Activated T-cell treated with anti-CD3 and anti-CD28 coated beads for 4 hours (primary cell): ENCODE measurements around the gene ATP13A1.
"Not testable (repeated sequence)": the region's sequence is repeated elsewhere in the genome, so short reads cannot be mapped to it uniquely, and the experiment has no call there.

ENCODE experiments used
- DNase-seq: peaks from one replicate; pipeline ENCODE4 v3.0.0-alpha.2; 2020

ATP13A1 gene

GRCh38 chr19:19663256-19664120 lies at the start of gene ATP13A1:
TSS of gene ATP13A1 (minus strand) at chr19:19663676. CDS start at chr19:19663666, 10 bp downstream.
- peak; percentile 82 for DNase-seq

GRCh38 chr19:19711934-19712828 lies 48.7 kb upstream of the ATP13A1 start:
- no peak for DNase-seq

- no peak for DNase-seq
Observed at GRCh38 chr19:19711306-19711933, 47.9 kb upstream of the ATP13A1 start.

GRCh38 chr19:19710506-19710905 lies 47.0 kb upstream of the ATP13A1 start:
- DNase-seq = no peak

- DNase-seq = no peak
Observed at GRCh38 chr19:19704836-19705235, 41.4 kb upstream of the ATP13A1 start.

- not testable (repeated sequence) for DNase-seq
Observed at GRCh38 chr19:19700493-19700892, 37.0 kb upstream of the ATP13A1 start.

- no peak for DNase-seq
Observed at GRCh38 chr19:19697589-19697988, 34.1 kb upstream of the ATP13A1 start.

- no peak for DNase-seq
Observed at GRCh38 chr19:19696386-19696785, 32.9 kb upstream of the ATP13A1 start.

- no peak for DNase-seq
Observed at GRCh38 chr19:19691683-19692082, 28.2 kb upstream of the ATP13A1 start.

- DNase-seq = not testable (repeated sequence)
Observed at GRCh38 chr19:19689023-19689422, 25.5 kb upstream of the ATP13A1 start.

GRCh38 chr19:19687090-19687489 lies 23.6 kb upstream of the ATP13A1 start:
- DNase-seq = no peak

- no peak for DNase-seq
Observed at GRCh38 chr19:19686580-19686979, 23.1 kb upstream of the ATP13A1 start.

- not testable (repeated sequence) for DNase-seq
Observed at GRCh38 chr19:19686119-19686518, 22.6 kb upstream of the ATP13A1 start.

- no peak for DNase-seq
Observed at GRCh38 chr19:19679176-19680073, 15.9 kb upstream of the ATP13A1 start.

- no peak for DNase-seq
Observed at GRCh38 chr19:19677579-19677978, 14.1 kb upstream of the ATP13A1 start.

- DNase-seq = no peak
Observed at GRCh38 chr19:19674315-19674714, 10.8 kb upstream of the ATP13A1 start.

- DNase-seq = no peak
Observed at GRCh38 chr19:19672816-19673215, 9.3 kb upstream of the ATP13A1 start.

- no peak for DNase-seq
Observed at GRCh38 chr19:19670070-19670551, 6.6 kb upstream of the ATP13A1 start.

GRCh38 chr19:19668230-19669012 lies 4.9 kb upstream of the ATP13A1 start, which contains the start of gene ZNF101:
TSS of gene ZNF101 (plus strand) at chr19:19668839. CDS start at chr19:19668964, 125 bp downstream.
- DNase-seq = peak; percentile 87

- not testable (repeated sequence) for DNase-seq
Observed at GRCh38 chr19:19665420-19665948, 2.0 kb upstream of the ATP13A1 start.

- DNase-seq = no peak
Observed at GRCh38 chr19:19662871-19663255, 613 bp downstream of the ATP13A1 start.
